ENCODE measurements around the gene ENDOD1.

ENDOD1 gene

DNA sequence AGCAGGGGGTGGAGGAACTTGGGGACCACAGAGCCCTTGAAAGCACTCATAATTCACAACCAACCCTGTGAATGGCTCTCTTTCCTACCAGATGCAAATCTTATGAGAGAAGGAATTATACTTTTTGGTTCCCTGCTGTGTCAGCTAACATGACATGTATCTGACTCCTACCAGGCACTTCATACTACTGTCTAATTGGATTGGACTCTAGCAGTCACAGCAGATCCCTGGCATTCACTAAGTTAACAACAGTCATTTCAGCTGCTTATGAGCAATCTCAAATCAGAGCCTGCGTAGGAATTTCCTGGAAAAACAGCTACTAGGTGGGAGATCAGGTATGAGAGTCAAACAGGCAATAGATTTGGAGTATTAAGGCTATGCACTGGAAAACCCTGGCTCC, 11.1 kb upstream of the ENDOD1 start:
- no peak for DNase-seq

DNA sequence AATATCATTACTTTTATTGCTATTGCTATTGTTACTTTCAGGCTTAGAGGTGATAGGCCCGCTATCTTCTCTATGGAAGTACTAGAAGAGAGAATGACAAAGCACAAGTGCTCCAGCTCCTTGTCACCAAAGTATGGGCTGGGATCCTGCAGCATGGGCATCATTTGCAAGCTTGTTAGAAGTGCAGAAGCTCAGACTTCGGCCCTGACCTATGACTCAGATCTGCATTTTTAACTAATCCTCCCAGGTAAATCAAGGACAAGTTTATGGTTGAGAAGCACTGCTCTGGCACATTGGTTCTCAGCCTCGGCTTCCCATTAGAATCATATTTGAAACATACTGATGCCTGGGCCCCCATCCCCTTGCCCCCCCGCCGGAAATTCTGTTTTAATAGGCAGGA, 8.6 kb upstream of the ENDOD1 start:
- no peak for DNase-seq

DNA sequence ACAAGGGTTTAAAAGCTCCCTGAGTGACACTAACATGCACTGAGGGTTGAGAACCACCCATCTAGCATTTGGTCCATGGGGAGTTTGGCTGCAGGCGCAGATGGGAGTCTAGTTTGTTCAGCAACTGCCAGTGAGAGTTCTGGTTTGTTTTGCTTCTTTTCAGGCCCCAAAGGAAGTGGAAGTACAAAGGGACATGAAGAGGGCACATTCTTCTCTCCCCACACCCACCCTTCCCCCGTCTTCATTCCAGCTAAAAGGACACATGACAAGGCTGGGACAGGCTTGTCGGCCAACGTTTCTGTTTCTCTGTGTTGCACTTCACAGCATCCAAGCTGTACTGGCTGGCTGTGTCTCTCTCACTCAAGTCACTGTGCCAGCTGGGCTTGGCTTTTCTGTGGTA, 8.2 kb upstream of the ENDOD1 start:
- no peak for DNase-seq

DNA sequence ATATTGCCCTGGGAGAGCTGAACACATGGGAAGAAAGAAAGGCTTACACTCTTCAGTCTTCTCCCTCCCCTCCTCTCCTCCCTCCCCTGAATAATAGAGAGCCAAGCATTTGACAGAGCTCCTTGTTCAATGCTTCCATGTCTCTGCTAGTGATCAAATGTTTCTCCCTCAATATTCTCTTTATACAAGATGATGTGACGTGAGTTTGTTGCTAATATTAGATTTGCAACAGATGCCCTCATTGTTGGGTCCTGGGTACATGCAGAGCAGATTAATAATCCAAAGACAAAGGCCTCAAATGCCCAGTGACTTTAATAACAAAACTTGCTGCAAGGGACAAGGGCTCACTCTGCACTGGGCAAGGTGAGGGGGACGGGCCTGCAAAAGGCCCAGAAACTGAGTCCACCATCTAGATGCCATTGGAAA, 7.1 kb upstream of the ENDOD1 start:
- no peak for DNase-seq

DNA sequence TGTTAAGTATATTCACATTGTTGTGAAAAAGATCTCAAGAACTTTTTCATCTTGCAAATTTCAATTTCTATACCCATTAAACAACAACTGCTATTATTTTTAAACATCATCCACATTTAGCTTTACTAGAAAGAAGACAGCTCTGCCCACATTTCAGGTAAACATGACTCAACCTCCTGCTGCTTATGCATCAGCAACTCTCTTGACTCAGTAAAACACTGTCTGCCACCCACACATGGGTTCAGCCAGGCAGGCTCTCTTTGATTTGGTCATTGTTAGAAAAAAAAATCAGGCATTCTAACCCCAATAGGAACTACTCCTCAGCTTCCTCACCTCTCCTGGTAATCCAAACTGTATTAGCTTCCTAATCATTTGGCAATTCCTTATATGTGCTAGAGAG, 5.1 kb upstream of the ENDOD1 start:
- DNase-seq, result peak; percentile 16

DNA sequence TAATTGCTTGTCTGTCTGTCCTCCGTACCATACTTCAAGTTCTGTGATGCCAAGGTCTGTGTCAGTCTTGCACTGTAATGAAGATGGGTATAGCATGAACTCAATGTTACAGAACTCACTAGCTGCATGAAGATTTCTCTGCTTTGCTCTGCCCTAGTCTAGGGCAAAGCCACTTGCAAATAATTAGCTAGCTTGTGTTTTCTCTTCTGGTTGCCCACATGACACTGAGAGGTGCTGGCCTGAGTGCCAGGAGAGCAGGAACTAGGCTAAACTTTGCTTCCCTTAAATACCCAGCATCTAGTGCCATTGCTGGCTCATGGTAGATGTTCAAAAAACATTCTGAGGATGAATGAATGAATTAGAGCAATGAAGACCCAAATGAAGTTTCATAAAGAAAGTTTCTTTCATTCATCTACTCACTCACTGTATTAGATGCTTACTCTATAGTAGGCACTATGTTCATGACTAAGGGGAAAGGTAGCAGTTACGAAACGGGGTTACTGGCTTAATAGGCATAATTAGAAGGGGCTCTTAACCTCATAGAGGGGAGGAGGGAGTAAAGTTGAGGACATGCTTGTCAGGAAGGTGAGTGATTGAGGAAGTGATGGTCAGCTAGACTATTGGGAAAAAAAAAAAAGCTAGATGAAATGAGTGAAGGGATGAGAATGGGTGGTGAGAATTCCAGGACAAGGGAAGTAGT, 4.4 kb upstream of the ENDOD1 start:
- DNase-seq, result no peak

DNA sequence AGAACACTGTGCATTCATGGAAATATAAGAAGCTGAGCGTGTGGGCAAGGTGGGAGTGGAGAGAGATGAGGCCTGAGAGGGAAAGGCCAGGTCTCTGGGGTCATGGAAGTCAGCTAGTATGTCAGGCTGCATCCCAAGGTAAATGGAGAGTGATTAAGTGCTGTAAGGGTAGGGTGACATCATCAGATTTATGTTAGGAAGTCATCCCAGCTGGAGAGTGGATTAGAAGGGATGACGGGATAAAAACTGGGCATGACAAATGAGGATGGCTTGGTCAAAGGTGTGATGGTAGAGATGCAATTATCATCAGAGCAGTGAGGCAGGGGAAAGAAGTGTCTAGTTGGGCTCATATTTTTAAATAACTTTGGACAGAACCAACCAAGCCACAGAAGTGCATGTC, 3.5 kb upstream of the ENDOD1 start:
- no peak for DNase-seq

DNA sequence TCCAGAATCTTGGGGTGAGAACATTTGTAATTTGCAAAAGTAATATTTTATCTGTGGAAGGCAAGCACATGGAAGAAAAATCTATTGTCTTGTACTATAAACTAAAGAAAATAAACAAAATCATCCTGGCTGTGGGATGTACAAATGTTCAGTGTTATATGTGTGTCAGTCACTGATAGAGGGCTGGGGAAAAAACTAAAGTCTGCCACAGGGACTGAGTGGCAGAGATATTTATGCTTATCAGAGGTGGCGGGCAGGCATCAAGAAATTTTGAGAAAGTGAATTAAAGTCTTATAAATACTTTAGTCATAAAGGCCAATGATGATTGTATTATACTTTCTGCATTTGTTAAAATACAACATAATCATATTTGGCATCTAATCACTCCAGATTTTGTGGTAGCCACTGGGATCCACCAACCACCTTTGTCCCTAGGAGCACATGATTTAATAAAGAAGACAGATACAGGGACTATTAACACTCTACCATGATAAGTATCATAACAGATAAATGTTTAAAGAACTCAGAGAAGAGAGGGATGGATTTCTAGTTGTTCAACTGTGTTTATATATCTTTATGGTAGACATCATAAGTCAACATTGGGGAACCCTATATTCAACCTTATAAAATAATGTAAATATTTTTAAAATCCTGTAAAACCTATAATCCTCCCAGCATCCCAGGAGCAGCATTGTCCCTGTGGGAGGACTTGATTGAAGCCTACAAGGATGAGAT, 2.6 kb upstream of the ENDOD1 start:
- DNase-seq, result no peak

DNA sequence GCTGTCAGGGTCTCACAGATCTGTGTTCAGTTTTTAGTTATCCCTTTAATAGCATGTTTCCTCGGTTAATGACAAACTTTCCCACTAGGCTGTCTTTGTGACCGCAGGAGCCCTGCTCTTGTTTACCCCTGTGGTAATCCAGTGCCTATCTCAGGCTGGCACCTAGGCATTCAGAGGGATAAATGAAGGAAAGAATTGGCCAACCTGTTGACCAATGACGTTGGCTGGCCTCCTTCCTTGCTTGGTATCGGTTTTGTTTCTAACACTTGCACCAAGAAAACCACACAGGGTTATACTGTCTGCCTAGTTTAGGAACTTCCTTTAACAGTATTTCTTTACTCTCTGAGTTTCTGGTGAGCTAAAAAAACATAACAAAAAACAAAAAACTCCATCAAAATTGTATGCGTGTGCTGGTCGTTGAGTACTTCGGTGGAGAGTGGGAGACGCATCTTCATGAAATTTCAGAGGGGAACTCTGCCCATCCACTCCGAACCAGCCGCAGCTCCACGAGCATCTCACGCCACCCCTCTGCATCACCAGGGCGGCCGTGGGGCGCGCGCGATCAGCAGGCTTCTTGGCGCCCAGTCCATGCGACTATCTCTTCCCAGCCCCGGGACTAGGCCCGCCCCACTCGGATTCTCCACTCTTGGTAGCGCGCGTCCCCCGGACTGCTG, 563 bp upstream of the ENDOD1 start:
- DNase-seq, result no peak

DNA sequence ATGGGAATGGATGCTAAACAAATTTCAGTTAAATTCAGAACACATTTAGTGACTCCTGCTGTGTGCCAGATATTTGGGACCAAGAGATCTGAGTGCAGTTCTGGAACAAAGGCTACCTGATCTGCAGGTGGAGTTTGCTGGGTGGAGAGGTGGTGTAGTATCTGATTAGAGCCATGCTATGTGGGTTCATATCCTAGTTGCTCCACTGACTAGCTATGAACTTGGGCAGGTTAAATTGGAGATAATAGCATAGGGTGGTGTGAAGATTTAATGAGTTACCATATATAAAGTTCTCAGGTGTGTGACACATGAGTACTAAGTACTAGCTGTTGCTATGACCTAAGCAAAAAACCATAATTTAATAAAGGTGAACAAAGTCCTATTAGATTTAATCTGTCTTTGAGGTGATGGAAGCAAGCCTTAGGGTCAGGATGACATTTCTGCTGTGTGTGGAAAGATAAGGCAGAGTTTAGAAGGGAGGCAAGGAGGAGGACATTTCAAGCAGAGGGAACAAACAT, 2.1 kb downstream of the ENDOD1 start:
- no peak for DNase-seq

DNA sequence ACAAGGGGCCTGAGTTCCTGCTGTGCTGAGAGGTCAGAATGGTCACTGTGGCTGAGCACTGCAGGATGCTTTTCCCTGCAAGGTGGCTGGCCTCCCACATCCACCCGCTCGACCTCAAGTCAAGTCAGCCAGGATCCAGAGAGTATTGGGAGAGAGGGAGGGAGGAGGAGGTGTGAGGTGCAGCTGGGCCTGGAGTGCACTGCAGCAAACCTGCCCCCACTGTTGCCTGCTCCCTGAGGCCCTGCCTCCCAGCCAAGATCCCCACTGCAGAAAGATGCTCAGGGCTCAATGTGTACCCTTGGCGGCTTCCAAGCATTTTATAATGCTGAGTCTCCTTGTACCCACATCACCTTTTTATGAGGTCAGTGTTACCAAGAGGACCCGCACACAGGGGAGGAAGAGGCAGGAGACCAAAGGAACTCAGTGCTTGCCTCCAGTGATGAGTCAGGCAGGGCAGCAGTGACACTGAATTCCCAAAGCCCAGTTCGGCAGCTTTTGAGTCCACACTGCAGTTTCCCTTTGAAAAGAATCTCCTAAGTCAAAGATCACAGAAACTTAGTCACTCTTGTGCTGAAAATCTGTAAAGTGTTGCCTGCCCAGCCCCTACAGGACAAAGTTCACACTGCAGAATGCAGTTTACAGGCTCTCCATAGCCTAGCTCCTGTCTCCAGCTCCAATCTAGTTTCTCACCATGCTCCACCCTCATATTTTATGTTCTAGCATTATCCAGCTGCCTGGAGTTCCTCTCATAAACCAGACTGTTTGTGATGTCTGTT, 3.1 kb downstream of the ENDOD1 start:
- DNase-seq, result peak; percentile 67

DNA sequence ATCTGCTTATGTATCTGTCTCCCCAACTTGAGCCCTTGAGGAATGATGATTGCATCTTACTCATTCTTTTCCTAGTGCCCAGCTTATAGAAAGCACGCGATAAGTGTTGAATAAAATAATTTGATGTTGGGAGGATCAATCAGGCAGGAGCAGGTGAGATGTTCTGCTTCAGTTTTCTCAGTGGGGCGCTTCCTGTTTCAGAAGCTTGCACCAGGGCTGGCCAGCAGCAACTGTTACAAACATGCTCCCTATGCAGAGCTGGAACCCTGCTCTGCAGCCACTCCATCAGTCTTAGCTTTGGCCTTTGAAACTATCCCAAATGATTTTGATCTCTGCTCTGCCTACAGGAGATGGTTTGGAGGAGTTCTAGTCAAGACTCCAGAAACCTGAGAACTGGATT, 3.9 kb downstream of the ENDOD1 start:
- no peak for DNase-seq

DNA sequence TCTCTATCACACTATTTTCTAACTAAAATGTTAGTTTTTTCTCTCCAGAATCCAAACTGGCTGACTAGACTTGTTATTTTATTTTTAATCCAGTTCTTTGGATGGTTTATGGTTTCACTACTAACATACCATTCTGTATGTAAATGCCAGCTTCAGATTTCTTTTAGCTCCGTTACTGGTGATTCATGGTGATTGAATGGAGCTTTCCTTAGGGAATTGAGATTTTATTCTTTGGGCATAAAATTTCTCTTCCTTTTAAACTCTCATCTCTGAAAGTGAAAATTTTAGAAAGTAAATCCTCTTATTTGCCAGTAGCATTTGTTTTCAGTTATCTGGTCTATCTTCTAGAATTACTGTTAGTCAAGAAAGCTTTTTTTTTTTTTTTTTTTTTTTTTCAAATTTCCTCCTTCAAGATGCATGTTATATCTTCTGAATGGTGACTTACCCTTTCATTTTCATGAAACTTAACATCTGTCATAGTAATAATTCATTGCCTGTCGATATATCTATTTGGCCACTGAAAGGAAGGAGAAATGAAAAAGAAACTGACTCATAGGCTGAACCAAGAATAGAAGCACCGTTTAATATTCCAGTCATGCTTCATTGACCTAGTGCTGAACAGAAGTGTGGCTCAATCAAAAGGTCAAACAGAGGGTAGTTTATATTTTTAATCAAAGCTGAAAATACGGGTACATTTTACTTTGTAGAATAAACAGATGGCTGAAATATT, 6.4 kb downstream of the ENDOD1 start:
- DNase-seq, result peak; percentile 71

DNA sequence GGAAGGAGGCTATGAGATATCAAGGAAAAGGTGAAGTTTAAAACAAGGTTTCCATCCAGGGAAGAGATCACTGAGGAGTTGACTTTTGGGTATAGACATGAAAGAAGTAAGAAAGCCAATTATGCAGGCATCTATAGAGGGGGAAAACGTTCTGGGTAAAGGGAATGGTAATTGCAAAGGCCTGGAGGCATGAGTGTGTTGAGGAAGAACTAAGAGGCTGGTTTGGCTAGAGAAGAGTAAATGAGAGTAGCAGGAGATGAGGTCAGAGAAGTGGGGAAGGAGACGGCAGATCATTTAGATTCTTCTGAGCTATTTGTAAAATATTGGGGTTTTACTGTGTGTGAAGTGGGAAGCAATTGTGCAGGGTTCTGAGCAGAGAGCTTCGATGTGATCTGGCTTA, 7.6 kb downstream of the ENDOD1 start:
- DNase-seq, result no peak

DNA sequence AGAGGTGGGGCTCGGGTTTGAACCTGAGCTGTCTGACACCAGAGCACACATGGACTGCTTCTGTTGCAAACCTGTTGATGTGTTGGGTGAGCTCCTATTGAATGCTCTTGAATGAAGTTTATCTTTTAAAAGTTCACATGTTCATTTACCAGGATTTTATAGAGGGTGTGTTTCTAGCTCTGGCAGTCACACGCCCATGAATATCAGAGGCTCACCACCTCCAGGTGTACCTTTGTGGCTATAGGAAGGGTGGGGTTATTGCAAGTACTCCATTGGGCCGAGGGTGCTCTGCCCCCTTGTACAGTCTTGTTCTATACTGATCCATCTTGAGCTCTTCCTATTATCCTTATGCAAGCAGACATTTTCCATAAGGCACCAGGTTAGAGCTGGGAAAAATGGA, 9.2 kb downstream of the ENDOD1 start:
- DNase-seq, result no peak

DNA sequence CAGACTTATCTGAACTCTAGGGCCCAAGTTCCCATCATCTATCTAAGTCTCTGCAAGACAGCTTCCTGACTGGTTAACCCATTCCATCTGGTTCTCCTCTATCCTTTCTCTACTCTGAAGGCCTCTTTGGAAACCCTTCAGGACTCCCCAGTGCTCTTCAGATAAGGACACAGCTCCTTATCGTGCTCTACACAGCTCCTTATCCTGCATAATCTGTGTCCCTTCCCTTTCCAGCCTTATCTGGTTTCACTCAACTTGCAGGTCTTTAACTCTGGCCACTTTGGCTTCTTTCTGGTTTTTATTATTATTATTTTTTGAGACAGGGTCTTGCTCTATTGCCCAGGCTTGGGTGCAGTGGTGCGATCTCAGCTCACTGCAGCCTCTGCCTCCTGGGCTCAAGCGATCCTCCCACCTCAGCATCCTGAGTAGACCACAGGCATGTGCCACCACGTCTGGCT, 10.6 kb downstream of the ENDOD1 start:
- DNase-seq, result no peak

DNA sequence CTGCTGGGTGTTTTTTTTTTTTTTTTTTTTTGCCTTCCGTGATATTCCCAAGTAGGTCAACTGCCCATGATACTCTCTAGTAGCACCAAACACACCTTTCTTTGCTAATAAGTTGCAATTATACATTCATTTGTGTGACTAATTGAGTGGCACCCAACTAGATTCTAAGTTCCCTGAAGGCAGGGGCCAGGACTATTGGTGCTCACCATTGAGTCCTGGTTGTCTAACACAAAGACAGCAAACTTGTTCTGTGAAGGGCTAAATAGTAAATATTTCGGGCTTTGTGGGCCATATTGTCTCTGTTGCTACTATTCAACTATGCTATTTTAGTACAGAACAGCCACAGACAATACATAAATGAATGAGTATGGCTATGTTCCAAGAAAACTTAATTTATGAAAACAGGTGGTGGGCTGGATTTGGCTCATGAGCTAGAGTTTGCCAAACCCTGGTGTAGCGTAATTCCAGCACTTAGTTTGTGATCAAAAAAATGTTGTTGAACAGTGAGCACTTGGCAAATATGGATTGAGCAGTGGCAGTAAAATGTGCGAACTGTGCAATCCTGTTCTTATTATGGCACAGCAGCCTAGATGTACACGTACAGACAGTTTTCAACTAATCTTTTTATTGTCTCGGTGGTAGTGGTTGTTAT, 11.3 kb downstream of the ENDOD1 start:
- DNase-seq, result no peak

DNA sequence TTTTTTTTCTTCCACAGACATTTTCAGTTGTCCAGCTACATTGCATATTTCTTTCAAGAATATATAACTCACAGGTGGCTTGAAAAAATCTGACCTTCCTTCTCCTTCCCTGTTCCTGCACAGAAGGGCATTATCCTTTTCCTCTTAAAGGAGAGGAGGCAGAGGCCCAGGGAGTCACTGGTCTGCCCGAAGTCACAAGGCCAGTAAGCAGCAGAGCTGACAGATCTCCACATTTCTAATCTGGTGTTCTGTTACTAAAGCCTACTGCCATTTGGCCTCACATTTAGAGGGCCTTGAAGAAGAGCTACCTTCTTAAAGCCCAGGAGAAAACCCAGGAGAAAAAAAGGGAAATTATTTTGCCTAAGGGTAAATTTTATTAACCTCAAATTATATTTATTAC, 12.3 kb downstream of the ENDOD1 start:
- no peak for DNase-seq

DNA sequence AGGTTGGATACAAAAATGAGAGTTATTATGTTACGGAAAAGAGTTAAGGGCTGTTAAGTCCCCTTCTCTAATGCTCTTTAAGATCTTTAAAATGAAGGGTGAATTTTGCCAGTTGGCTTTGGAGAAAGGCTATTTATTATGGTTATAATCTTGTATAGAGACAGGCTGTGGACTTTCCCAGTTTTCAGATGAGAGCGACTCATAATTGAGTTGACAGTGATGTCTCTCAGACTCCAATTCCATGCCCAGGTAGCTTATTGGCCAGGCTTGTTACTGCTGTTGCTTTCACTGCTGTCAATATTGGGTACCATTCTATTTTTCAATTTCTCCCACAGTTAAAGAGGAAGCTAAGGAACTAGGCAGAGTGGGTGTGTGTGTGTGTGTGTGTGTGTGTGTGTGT, 13.1 kb downstream of the ENDOD1 start:
- no peak for DNase-seq

DNA sequence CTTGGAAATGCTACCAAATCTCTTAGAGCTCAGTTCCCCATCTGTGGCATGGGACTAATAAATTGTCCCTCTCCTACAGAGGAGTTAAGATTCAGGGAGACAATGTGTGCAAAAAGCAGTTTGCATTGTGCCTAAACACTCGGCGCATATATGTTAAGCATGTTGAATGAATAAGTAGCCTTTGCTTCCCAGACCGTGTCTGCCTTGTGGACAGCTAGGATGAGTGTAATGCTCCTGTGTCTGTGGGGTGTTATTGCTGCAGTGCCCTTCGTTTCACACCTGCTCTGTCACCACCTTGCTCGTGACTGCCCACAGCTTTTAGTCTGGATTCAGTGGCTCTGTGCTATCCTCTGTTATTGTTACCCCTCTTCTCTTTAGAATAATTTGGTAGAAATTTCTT, 14.1 kb downstream of the ENDOD1 start:
- no peak for DNase-seq

DNA sequence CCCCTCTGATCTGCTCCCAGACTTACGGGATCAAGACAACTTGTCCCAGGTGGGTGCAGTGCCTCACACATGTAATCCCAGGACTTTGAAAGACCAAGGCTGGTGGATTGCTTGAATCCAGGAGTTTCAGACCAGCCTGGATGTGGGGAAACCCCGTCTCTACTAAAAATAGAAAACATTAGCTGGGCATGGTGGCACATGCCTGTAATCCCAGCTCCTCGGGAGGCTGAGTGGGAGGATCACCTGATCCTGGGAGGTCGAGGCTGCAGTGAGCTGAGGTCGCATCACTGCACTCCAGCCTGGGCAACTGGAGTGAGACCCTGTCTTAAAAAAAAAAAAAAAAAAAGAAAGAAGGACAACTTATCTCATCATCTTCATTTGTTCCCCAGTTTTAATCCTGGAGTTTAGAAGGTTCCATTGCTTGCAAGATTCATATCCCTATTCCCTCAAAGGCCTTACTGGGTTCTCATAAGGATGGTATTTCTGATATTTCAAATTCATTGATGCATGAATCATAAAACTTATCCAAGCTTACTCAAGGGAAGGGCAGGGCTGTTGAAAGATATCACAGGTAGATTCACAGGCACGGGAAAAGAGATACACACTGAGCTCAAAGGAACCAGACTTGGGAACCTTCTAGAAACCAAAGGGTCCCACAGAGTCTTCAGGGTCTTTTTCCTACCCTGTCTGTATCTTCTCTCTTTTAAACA, 14.6 kb downstream of the ENDOD1 start:
- DNase-seq, result no peak

All from fibroblast of skin of right quadriceps (primary cell).